Measurements from ENCODE around the gene GABRB2.

The GABRB2 gene

DNA sequence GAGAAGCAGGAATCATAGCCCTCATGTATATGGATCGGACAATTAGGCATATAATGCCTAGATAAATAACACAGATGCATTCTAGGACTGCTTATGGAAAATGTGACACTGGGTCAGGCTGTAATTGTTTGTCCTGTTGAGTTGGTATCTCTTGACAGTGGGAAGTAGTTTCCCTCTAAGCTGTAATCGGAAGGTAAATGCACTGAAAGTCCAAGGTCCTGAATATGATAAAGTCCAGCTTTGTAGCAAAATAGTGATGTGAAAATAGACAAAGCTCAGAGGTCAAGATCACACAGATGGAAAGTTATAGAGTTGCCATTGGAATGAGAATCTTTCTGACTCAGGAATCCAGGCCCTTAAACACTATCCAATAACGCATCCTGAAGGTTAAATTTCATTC is 214.2 kb downstream of the GABRB2 start:
- Histone ChIP-seq H2AK5ac (ENCODE audit: low read length, severe bottlenecking) (no peak overlapping the region), H3K9ac (ENCODE audit: low read length) (no peak overlapping the region), H3K4me3 (ENCODE audit: insufficient read depth in 1 of 2, low read depth in 1 of 2, low read length in 2 of 2) (no peak overlapping the region), H3K4me2 (ENCODE audit: low read length, poor library complexity, severe bottlenecking) (no peak overlapping the region), H3K4me1 (ENCODE audit: control insufficient read depth, insufficient read depth, low read depth, low read length) (no peaks in the 10 kb centered on the region), H3K4ac (ENCODE audit: low read depth in 1 of 2, low read length in 2 of 2) (no peak overlapping the region), H3K18ac (ENCODE audit: low read depth in 1 of 2, low read length in 2 of 2) (no peak overlapping the region), H3K9me3 (ENCODE audit: control insufficient read depth, low read length) (no peaks in the 10 kb centered on the region), H2AFZ (ENCODE audit: low read depth, low read length) (no peak overlapping the region), H2BK5ac (ENCODE audit: low read depth, low read length, poor library complexity, severe bottlenecking) (no peak overlapping the region), H2BK15ac (ENCODE audit: low read depth, poor library complexity, severe bottlenecking) (no peak overlapping the region), H3K23ac (ENCODE audit: low read length in 2 of 2) (no peak overlapping the region), H3K27me3 (ENCODE audit: control insufficient read depth in 1 of 2, insufficient read depth in 1 of 2, low read length in 2 of 2) (no peaks in the 10 kb centered on the region), H3K36me3 (ENCODE audit: control insufficient read depth in 1 of 2, insufficient read depth in 2 of 2, low read depth in 1 of 2, low read length in 2 of 2) (no peaks in the 10 kb centered on the region), H2BK120ac (ENCODE audit: low read depth, low read length) (no peak overlapping the region), H4K91ac (ENCODE audit: low read length) (no peak overlapping the region), H3K14ac (ENCODE audit: low read length in 2 of 2) (no peak overlapping the region), H3K27ac (ENCODE audit: low read length, poor library complexity, severe bottlenecking) (no peak overlapping the region), H4K8ac (ENCODE audit: low read length) (no peak overlapping the region), H3K79me1 (replicated peaks; ENCODE audit: low read length, poor library complexity, severe bottlenecking) (no peaks in the 10 kb centered on the region), H2BK12ac (ENCODE audit: low read length in 2 of 2) (no peak overlapping the region)
- no peak for DNase-seq
- WGBS = 92% methylated on average over 2 of the region's 3 CpGs

DNA sequence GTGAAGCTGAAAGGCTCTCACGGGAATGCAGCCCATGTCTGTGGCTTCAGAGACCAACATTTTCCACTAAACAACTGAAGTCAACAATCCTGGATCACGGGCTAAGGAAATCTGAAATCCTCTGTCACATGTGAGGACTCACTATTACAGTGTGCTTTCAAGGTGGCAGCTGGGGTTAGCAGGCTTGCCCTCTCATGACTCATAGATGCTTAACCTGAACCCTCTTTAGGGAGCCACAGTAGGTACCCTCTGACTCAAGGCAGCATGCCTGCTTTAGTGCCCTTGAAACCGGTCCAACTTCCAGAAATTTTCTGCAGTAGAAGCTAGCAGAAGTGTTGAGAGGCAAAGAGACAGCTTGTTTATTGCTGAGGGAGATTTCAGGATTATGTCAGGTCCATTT is 232.5 kb downstream of the GABRB2 start:
- no peak overlapping the region for H2BK5ac ChIP-seq (ENCODE audit: low read depth, low read length, poor library complexity, severe bottlenecking)
- no peaks in the 10 kb centered on the region for H3K9me3 ChIP-seq (ENCODE audit: control insufficient read depth, low read length)
- H3K27me3 ChIP-seq (ENCODE audit: control insufficient read depth in 1 of 2, insufficient read depth in 1 of 2, low read length in 2 of 2) = no peaks in the 10 kb centered on the region
- H3K4me1 ChIP-seq (ENCODE audit: control insufficient read depth, insufficient read depth, low read depth, low read length) = no peaks in the 10 kb centered on the region
- H3K4ac ChIP-seq (ENCODE audit: low read depth in 1 of 2, low read length in 2 of 2) = no peak overlapping the region
- no peak overlapping the region for H2BK15ac ChIP-seq (ENCODE audit: low read depth, poor library complexity, severe bottlenecking)
- no peaks in the 10 kb centered on the region for H3K36me3 ChIP-seq (ENCODE audit: control insufficient read depth in 1 of 2, insufficient read depth in 2 of 2, low read depth in 1 of 2, low read length in 2 of 2)
- no peak overlapping the region for H4K91ac ChIP-seq (ENCODE audit: low read length)
- no peak overlapping the region for H3K9ac ChIP-seq (ENCODE audit: low read length)
- no peak for DNase-seq
- H2AFZ ChIP-seq (ENCODE audit: low read depth, low read length) = no peak overlapping the region
- no peak overlapping the region for H3K18ac ChIP-seq (ENCODE audit: low read depth in 1 of 2, low read length in 2 of 2)
- no peaks in the 10 kb centered on the region for H3K79me1 ChIP-seq (replicated peaks; ENCODE audit: low read length, poor library complexity, severe bottlenecking)
- H3K14ac ChIP-seq (ENCODE audit: low read length in 2 of 2) = no peak overlapping the region
- WGBS = 72% methylated on average over 3 of the region's 3 CpGs
- no peak overlapping the region for H3K4me3 ChIP-seq (ENCODE audit: insufficient read depth in 1 of 2, low read depth in 1 of 2, low read length in 2 of 2)
- no peak overlapping the region for H2BK12ac ChIP-seq (ENCODE audit: low read length in 2 of 2)
- no peak overlapping the region for H3K27ac ChIP-seq (ENCODE audit: low read length, poor library complexity, severe bottlenecking)
- H2BK120ac ChIP-seq (ENCODE audit: low read depth, low read length) = no peak overlapping the region
- no peak overlapping the region for H2AK5ac ChIP-seq (ENCODE audit: low read length, severe bottlenecking)
- no peak overlapping the region for H3K23ac ChIP-seq (ENCODE audit: low read length in 2 of 2)
- no peak overlapping the region for H3K4me2 ChIP-seq (ENCODE audit: low read length, poor library complexity, severe bottlenecking)
- no peak overlapping the region for H4K8ac ChIP-seq (ENCODE audit: low read length)

DNA sequence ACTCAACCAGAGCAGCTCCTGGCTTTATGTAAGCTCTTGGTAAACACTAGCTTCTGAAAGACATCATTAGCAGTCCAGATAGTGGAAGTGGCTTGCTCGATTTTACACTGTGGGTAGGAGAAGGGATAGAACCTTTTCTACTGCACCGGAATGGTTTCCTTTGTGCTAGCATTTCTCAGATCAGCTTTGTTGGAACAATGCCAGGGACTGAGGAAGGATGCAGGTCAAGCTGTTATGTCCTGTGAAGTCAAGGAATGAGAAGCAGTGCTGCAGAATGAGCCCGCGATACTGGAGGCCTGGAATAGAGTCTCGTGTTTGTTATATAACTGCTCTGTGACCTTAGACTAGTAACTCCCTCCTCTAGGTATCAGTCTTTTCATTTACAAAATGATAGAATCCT is 233.6 kb downstream of the GABRB2 start:
- DNase-seq = no peak
- H2AK5ac ChIP-seq (ENCODE audit: low read length, severe bottlenecking) = no peak overlapping the region

DNA sequence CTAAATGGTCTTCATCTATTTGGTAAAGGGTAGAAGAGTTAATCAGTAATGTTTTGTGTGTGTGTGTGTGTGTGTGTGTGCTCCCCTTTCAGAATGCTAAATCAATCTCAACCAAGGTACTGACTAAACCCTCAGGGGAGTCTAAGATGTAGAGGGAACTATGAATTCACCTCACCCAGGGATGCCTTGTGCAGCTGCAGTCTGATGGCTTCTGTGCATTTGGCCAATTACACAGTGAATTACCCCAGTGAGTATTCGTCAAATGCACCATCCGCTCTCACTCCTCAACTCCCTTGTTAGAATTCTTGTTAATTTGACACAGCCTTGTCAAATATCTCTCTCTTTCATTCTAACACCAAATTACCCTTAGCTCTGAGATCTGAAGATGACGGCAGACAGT is 234.6 kb downstream of the GABRB2 start:
- Histone ChIP-seq H2BK5ac (ENCODE audit: low read depth, low read length, poor library complexity, severe bottlenecking) (no peak overlapping the region), H3K4ac (ENCODE audit: low read depth in 1 of 2, low read length in 2 of 2) (no peak overlapping the region), H3K36me3 (ENCODE audit: control insufficient read depth in 1 of 2, insufficient read depth in 2 of 2, low read depth in 1 of 2, low read length in 2 of 2) (no peaks in the 10 kb centered on the region), H3K27me3 (ENCODE audit: control insufficient read depth in 1 of 2, insufficient read depth in 1 of 2, low read length in 2 of 2) (no peaks in the 10 kb centered on the region), H3K79me1 (replicated peaks; ENCODE audit: low read length, poor library complexity, severe bottlenecking) (no peaks in the 10 kb centered on the region), H3K14ac (ENCODE audit: low read length in 2 of 2) (no peak overlapping the region), H3K18ac (ENCODE audit: low read depth in 1 of 2, low read length in 2 of 2) (no peak overlapping the region), H2AFZ (ENCODE audit: low read depth, low read length) (no peak overlapping the region), H4K91ac (ENCODE audit: low read length) (no peak overlapping the region), H3K4me1 (ENCODE audit: control insufficient read depth, insufficient read depth, low read depth, low read length) (no peaks in the 10 kb centered on the region), H3K4me3 (ENCODE audit: insufficient read depth in 1 of 2, low read depth in 1 of 2, low read length in 2 of 2) (no peak overlapping the region), H2BK12ac (ENCODE audit: low read length in 2 of 2) (no peak overlapping the region), H2BK15ac (ENCODE audit: low read depth, poor library complexity, severe bottlenecking) (no peak overlapping the region), H3K4me2 (ENCODE audit: low read length, poor library complexity, severe bottlenecking) (no peak overlapping the region), H2AK5ac (ENCODE audit: low read length, severe bottlenecking) (no peak overlapping the region), H3K23ac (ENCODE audit: low read length in 2 of 2) (no peak overlapping the region), H3K9ac (ENCODE audit: low read length) (no peak overlapping the region), H3K27ac (ENCODE audit: low read length, poor library complexity, severe bottlenecking) (no peak overlapping the region), H2BK120ac (ENCODE audit: low read depth, low read length) (no peak overlapping the region), H3K9me3 (ENCODE audit: control insufficient read depth, low read length) (no peaks in the 10 kb centered on the region), H4K8ac (ENCODE audit: low read length) (no peak overlapping the region)
- 55% methylated on average over 2 of the region's 3 CpGs for WGBS
- DNase-seq = no peak

More for the DNA sequence above, 233.6 kb downstream of the GABRB2 start:
- no peaks in the 10 kb centered on the region for H3K27me3 ChIP-seq (ENCODE audit: control insufficient read depth in 1 of 2, insufficient read depth in 1 of 2, low read length in 2 of 2)
- H2BK15ac ChIP-seq (ENCODE audit: low read depth, poor library complexity, severe bottlenecking) = no peak overlapping the region
- no peak overlapping the region for H2BK120ac ChIP-seq (ENCODE audit: low read depth, low read length)
- H3K4me2 ChIP-seq (ENCODE audit: low read length, poor library complexity, severe bottlenecking) = no peak overlapping the region
- no peak overlapping the region for H2AFZ ChIP-seq (ENCODE audit: low read depth, low read length)
- H4K91ac ChIP-seq (ENCODE audit: low read length) = no peak overlapping the region
- WGBS = 63% methylated on average over 2 of the region's 5 CpGs
- no peak overlapping the region for H3K4ac ChIP-seq (ENCODE audit: low read depth in 1 of 2, low read length in 2 of 2)
- no peaks in the 10 kb centered on the region for H3K9me3 ChIP-seq (ENCODE audit: control insufficient read depth, low read length)
- H3K79me1 ChIP-seq (replicated peaks; ENCODE audit: low read length, poor library complexity, severe bottlenecking) = no peaks in the 10 kb centered on the region
- no peak overlapping the region for H2BK5ac ChIP-seq (ENCODE audit: low read depth, low read length, poor library complexity, severe bottlenecking)
- no peak overlapping the region for H3K14ac ChIP-seq (ENCODE audit: low read length in 2 of 2)
- H3K9ac ChIP-seq (ENCODE audit: low read length) = no peak overlapping the region
- no peaks in the 10 kb centered on the region for H3K36me3 ChIP-seq (ENCODE audit: control insufficient read depth in 1 of 2, insufficient read depth in 2 of 2, low read depth in 1 of 2, low read length in 2 of 2)
- no peak overlapping the region for H3K4me3 ChIP-seq (ENCODE audit: insufficient read depth in 1 of 2, low read depth in 1 of 2, low read length in 2 of 2)
- no peak overlapping the region for H3K18ac ChIP-seq (ENCODE audit: low read depth in 1 of 2, low read length in 2 of 2)
- H3K23ac ChIP-seq (ENCODE audit: low read length in 2 of 2) = no peak overlapping the region
- H2BK12ac ChIP-seq (ENCODE audit: low read length in 2 of 2) = no peak overlapping the region
- H4K8ac ChIP-seq (ENCODE audit: low read length) = no peak overlapping the region
- H3K27ac ChIP-seq (ENCODE audit: low read length, poor library complexity, severe bottlenecking) = no peak overlapping the region
- no peaks in the 10 kb centered on the region for H3K4me1 ChIP-seq (ENCODE audit: control insufficient read depth, insufficient read depth, low read depth, low read length)

Data from mesenchymal stem cell (in vitro differentiated cells and primary cell).